SKM-1 (cell line): ENCODE results near the gene CCR7.

Experiments
- DNase-seq: peaks from one replicate; lab custom pipeline; 2025; ENCODE audit not compliant: unreplicated experiment; lab: John Stamatoyannopoulos, UW

Gene CCR7, protein sequence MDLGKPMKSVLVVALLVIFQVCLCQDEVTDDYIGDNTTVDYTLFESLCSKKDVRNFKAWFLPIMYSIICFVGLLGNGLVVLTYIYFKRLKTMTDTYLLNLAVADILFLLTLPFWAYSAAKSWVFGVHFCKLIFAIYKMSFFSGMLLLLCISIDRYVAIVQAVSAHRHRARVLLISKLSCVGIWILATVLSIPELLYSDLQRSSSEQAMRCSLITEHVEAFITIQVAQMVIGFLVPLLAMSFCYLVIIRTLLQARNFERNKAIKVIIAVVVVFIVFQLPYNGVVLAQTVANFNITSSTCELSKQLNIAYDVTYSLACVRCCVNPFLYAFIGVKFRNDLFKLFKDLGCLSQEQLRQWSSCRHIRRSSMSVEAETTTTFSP

DNA sequence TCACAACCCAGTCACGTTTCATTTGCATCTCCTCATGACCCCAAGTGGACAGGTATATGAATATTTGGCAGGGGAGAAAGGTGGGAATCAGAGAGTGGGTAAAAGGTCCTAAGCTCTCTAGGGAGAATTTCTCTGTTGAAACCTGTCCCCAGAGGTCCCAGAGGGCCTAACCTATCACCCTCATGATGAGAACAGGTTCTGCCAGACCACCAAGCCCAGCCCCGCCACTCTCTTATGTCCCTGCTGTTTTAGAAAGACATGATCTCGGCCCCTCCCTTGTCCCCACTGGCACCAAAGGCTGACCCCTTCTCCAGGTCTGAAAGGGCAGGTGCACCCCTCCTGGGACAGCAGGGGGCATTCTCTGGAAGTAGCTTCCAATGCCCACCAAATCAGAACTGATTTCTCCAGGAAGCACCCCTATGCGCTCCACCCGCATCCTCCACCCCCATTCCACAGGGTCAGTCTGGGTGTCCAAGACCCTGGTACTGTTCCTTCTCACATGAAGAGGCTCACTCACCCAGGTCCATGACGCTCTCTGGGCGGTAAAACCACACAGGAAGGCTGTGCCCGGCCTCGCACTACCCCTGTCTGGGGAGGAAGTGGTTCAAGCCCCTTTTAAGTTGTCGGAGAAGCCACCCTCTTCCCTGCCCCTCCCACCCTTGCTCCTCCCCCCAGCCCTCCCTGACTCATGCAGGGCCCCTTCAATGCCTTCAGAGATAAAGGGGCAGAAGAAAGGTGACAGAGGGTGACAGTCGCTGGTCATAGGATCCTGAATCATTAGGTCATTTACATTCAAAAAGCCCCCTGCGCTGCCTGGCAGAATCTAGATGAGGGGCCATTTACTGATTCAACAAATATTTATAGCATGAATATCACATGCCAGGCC lies at the start of gene CCR7:
TSS of gene CCR7 (minus strand) at position 590 of the 886 bp plus-strand sequence. CDS start at position 527, 63 bp downstream.
- no peak for DNase-seq

DNA sequence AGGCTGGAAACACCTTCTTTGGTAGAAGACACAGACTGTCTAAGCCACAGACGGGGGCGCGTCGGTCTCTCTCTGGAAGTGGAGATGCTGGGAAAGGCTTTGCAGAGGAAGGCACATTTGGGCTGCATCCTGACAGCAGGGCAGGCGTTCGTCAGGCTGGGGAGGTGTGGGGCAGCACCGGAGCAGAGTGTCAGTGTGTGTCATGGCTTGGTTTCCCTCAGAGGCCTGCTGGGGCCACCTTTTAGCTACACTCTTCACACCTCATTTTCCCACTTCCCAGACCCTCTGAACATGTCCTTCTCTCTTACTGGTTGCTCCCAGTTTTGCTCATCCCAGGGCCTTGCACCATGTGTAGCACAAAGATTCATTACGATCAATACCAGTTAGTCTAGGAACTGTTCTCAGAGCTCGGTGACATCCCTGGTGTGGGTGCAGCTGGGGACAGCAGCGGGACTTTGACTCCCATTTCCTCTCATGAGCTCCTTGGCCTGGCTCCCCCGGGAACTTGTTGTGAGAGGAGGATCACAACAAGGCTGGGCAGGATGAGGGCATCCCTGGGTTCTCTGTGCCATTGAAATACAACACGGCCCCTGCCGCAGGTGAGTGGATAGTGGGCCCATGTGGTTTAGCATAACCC lies 49.3 kb upstream of the CCR7 start:
- DNase-seq = no peak

DNA sequence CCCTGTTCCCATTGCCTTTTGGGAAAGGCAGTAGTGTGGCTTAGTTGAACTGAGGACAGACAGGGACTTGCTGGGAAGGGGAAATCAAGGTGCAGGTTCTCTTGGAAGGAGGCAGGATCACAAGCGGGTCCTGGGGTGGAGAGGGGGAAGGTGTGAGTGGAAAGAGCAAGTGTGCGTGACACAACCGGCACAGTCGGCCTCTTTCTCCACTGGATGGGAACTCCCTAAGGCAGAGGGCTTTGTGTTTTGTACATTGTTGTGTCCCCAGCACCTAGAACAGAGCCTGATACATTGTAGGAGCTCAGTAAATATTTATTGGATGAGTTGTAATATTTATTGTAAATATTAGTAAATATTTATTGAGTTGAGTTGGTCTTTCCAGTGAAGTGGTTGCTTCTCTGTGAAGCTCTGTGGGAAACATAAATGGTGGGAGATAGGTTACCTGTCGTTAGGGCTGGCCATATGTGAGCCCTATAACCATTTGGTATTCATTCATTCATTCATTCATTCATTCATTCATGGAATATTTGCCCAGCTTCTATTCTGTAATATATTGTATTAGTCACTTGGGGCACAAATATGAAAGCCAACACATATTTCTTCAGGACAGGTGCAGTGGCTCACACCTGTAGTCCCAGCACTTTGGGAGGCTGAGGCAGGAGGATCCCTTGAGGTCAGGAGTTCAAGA lies 48.3 kb upstream of the CCR7 start:
- DNase-seq = no peak

DNA sequence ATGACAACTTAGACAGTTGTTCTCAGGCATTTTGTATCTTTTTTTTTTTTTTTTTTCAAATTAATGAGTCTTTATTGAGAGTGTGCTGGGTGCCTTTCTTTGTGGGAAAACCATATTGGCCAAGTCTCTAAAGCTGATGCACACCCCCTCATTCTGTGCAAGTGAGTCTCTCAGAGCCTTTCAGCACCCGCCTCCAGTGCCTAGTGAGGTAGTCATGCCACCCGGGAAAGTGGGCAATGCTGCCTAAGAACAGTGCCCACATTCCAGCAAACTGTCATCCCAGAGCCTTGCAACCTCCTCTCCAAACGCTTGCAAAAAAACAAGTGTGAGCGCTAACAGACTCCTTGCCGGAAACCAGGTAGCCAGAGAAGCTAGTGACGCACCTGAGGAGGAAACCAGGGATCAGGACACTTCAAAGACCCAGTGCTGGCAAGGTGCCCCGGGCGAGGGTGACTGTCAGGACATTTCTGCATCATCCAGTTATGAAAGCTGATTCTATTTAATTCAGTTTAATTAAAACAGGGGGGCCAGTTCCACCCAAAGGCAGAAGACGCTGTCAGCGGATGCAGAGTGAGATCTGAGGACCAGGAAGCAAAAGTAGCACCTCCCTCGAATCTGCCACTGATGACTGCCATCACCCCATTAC lies 47.5 kb upstream of the CCR7 start:
- DNase-seq = no peak

DNA sequence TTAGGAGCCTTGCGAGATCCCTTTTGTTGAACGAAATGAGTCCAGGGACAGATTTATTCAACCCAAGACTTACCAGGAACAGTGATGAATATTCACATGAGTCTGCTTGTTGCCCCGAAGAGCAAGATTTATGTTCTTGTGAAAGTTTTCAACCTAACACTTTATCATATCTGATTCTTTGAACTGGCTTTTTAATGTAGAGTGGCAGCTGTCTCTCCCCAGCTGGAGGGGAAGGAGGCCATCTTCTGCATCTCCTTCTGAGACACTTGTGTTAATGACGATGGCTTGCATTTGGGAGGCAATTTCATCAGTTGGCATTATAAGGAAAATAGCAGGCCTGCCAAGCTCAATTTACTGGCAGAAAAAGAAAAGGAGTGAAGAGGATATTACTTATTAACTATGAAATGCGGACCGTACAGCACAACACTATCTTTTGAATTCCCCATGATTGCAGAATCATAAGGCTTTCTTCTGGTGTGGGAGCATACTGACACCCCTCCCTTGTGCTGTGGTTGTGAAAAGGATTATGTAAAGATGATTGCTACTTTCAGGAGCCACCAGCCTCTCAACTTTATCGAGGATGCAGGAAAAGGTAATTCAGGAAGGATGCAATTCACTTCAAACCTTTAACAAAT lies 46.7 kb upstream of the CCR7 start:
- DNase-seq = no peak

DNA sequence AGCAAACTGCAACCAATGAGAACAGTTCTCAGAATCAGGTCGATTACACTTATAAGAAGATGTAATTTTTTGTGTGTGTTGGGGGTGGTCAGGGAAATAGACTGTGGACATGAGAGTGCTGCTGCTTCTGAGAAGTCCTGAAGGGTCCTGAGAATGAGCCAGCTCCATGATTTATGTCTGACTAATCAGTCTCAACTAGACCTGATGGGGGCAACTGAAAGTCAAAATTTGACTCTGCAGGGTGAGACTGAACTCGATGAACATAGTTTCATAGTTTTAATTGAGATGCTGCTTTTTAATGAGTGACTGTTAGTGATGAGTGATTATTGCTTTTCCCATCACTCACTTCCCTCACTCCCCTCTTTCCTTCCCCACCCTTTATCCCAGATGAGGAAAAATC lies 45.1 kb upstream of the CCR7 start:
- no peak for DNase-seq

DNA sequence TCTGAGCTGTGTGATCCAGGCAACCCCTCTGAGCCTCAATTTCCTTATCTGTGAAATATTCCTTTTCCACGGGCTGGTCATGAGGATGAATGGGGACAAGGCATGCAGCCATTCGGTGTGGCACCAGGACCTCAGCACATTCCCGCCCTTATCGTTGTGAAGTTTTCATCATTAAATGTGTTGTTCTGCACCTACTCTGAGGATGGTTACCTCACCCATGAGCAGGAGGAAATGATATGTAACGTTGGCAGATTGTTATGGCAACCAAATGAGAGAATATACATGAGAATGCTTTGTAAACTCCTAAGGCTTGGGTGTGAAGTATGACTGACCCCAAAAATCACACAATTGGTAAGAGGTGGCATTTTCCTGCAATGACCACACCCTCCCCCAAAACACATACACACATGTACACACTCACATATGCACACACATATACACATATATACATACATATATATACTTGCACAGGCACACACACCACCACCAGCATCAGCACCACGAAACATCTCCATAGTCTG lies 42.8 kb upstream of the CCR7 start:
- no peak for DNase-seq

DNA sequence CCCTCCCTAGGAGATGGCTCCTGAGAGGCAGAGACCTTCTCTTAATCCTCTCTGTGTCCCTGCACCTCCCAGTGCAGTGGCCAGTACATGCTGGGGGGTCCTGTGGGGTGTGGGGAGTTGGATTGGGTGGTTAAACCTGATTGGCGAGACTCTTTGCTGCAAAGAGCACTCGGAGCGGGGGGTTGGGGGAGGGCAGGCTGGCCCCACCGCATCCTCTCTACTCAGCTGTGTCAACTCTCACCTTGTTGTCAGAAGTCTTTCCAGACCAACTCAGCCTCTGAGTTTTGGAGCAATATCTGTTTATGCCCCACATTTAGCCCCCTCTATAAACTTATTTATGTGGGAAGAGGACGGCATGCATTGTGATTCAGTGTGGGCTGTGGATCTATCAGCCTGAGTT lies 42.4 kb upstream of the CCR7 start:
- no peak for DNase-seq

DNA sequence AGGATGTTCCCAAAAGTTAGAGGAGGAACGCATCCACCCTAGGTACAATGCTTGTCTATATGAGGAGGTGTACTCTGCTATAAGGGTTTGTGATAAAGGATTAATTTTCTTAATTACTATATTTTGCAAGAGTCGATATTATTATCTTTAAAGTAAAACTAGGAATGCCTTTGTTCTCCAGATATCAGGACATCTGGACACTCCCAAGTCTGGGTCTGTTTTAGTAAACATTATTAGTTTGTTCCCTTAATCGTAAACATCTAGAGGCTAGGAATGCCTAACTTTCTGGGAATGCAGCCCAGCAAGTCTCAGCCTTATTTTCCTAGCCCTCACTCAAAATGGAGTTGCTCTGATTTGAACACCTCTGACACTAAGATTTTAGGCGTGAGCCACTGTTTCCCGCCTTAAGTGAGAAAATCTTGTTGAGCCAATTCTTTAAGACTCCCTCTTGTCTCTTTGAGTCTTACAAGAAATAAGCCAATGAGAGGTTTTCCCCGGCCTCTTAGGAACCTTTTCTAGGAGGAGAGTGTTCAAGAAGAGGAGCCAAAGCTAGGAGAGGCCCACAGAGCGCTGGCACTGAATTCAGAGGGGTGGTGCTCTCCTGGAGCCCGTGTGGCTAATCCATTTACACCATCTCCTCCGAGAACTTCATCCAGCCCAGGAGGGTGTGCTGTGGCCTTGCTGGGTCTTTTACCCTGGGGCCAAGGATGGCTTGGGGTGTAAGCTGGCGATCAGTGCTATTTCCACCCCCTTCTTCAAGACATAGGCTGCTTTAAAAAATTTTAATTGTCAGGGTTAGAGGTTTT lies 41.5 kb upstream of the CCR7 start:
- DNase-seq = no peak

DNA sequence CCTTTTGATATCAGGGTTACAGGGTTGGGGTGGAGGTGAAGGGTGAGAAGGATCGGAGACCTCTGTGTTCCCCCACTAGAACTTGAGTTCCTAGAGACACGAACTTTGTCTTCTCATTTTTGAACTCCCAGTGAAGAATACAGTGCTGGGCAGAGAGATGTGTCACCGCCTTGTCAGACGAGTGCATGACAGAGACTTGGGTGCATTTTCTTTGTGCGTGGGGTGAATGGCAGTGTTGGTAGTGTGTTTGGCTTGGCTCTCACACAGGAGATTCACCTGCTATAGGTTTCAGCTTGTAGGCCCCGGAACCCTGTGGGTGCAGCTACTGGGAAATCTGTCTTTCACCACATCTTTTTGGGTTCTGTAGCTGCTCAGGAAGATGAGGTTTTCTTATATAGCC lies 40.0 kb upstream of the CCR7 start:
- DNase-seq = no peak

DNA sequence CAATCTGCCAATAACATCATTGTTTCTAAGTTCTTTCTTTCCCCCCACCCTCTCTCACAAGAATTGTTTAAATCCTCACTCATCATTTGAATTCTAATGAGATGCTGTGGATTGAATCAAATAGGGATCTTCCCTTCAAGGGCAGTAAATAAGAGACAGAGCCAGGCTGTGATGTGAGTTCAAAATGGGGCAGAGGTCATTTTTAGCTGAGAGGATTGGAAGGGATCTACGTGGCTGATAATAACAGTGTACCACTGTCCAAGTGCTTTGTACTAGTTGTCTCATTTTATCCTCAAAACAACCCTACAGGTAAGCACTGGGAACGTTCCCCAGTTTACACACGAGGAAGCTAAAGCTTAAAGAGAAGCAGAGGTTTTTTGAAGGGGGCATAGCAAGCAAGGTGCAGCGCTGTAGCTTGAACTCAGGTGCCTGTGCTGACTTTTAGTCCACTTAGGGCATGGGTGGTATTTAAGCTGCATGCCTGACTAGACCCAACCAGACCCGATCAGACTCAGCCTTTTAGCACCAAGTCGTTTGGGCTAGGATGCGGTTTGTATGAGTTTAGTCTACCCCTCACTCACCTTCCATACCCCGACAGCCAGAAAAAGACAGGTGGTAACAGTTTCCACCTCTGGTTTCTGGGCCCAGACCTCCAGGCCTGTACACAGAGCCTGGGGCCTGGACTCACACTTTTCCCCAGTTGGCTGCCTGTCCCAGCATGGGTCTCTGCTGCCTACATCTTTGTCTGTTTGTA lies 39.2 kb upstream of the CCR7 start:
- no peak for DNase-seq

DNA sequence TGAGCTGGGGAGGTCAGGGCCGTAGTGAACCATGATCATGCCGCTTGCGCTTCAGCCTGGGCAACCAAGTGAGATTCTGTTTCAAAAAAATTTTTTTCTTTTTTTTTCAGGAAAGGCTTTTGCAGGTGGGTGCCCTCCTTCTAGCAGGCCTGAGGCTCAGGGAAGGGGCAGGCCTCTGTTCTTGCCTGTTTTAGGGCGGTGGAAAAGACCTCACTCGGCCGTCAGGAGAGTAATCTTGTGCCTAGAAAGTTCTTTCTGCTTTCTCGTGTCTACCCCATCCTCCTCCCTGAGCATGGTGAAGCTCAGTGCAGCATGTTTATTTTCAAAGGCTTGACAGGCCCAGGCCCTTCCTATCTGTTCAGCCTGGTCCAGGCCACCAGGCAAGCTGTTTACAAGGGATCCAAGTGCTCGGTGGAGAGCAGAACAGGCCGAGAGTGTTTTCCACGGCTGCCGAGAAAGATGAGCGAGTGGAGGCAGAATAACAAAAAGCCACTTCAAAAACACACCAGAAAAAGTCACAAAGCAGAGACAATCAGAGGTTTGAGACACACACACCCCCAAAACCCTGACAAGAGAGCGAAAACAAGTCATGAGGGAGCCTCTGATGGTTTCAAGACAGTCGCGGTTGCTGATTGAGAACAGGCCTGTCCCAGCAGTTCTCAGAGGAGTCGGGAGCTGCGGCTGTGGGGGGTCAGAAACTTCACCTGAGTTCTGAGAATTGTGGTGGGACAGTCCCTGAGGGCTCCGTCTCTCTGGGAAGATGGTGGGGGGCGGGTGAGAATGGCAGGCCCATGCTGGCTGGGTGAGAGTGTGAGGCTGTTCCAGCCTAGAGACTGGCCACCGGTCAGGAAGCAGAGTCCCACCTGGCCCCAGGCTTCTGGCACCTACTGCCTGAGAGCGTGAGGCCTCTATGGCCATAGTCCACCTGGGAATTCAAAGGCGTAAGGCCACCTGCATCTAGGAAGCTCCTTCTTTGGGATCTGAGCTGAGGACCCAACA lies 37.5 kb upstream of the CCR7 start:
- DNase-seq = no peak

DNA sequence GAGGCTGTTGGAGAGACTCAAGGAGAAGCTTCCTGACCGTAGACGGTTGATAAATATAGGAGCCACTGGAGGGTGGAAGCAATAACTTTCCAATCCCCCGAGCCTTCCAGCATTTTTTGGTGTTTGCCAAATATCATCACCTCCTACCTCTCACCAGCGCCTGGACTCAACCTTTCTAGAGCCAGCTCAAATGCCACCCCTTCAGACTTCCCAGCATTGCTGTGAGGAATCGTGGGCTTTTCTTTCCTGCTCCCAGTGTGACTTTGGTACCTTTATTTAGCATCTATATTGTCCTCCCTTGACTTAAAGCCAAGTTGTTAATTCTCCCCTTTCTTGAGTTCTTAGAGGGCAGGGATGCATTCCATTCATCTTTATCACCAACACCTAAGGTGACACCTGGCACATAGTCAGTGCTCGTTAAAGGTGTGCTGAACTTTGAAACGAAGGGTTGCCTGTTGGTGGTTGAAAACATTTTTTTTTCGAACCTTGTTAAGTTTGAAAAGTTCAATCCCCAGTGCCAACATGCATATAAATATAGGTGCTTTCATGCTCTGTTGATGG lies 35.3 kb upstream of the CCR7 start:
- no peak for DNase-seq

DNA sequence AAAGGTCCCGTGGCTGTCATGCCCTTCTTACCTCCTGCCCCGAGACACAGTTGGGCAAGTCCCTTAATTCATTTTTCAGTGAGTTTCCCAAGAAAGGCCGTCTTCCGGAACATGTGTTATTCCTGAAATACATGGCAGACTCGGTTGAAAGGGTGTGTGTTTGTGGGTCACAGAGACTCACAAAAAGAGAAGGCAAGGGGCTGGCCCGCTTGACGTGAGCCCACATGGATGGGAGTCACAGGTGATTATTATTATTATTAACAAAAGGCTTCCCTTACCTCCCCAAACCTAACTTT lies 34.1 kb upstream of the CCR7 start:
- DNase-seq = no peak

DNA sequence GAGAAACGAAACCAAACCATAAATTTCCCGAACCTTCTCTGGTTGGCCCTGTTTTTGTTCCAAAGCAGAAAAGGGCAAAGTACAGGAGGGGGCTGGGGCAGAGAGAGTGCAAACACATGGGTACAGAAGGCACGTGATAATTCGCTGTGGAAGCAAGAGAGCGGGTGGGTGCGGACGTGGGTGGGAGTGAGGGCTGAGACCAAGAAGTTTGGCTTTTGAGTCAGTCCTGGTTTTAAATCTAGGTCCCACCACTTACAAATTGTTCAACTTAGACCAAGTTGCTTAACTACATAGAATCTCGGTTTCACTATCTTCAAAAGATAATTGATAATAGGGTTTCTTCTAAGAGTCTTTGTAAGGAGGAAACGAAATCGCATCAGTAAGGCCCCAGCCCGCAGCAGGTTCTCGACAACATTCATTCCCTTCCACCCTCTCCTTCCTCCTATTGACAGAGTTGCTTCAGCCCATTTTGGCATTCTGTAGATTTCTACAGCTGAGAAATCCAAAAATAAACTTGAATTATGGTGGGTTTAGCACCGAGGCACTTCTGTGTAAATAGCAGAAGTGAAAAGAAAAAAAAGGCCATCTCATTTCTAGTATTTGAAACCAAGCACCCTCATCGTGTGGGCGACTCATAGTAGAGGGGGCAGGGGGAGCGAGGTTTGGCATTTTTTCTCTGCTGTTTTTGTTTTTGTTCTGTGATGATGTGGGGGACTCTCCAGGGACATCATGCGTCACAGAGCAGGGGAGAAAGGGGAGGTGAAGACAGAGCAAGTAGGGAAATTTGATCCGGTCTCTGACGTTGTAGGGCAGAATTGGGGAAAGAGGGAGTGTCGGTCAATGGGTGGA lies 33.6 kb upstream of the CCR7 start:
- no peak for DNase-seq

DNA sequence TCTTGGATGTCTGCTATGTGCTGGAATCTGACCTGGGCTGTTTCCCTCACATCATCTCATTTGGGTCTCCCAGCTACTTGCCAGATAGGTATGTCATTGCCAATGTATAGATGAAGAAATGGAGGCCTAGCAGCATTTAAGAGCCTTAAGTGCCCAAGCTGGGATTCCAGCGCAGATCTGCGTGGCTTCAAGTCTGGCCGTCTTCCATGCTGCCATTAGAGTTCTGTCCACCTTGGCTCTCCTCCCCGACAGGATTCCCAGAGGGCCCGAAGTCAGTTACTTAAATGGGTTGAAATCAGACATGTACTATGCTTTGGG lies 33.0 kb upstream of the CCR7 start:
- DNase-seq = no peak
